Transverse colon (tissue), 4 donors: ENCODE results near the gene TMPRSS9. TPM values are rescaled to one million over a fixed set of nuclear protein-coding genes. Genes with fewer than 3 reads are reported as not detected.
"Not testable (repeated sequence)": the region's sequence is repeated elsewhere in the genome, so short reads cannot be mapped to it uniquely, and the experiment has no call there.

Experiments used
- DNase-seq: peaks from one replicate; pipeline ENCODE4 v3.0.0-alpha.2; 2019
- H3K27ac ChIP-seq, 4 donors: fragments of 200-600 bp; sonication (generic); 2 replicates each; pipeline ENCODE4 v1.5.1; 2016 to 2018; ENCODE audit warnings: inconsistent platforms in 4 of 4
- H3K27me3 ChIP-seq: fragments of 200-600 bp; sonication (generic); 2 replicates; pipeline ENCODE4 v1.5.1; 2017; ENCODE audit warnings: inconsistent platforms
- H3K36me3 ChIP-seq, 4 donors: fragments of 200-600 bp; sonication (generic); 2 replicates each; pipeline ENCODE4 v1.5.1; 2017 to 2019; ENCODE audit warnings: inconsistent platforms in 4 of 4
- H3K4me1 ChIP-seq, 4 donors: fragments of 200-600 bp; sonication (generic); 2 replicates each; pipeline ENCODE4 v1.5.1; 2017 to 2020; ENCODE audit warnings: inconsistent platforms in 4 of 4
- H3K4me3 ChIP-seq, 4 donors: fragments of 200-600 bp; sonication (generic); 1 replicate in 1 of 4; 2 replicates in 3 of 4; pipeline versions ENCODE4 v1.5.1 to v1.6.1; 2017 to 2019; ENCODE audit warnings: inconsistent platforms in 4 of 4
- H3K9me3 ChIP-seq, 2 donors: fragments of 200-600 bp; sonication (generic); 2 replicates each; pipeline ENCODE4 v1.5.1; 2017 to 2019; ENCODE audit warnings: inconsistent platforms in 2 of 2
- CTCF ChIP-seq, 5 experiments: fragments of 200-600 bp in 3 of 5; fragments of 450-650 bp in 2 of 5; sonication (generic) in 3 of 5; IDR thresholded peaks; 1 replicate in 2 of 5; 2 replicates in 3 of 5; pipeline ENCODE4 v1.5.1; 2016 to 2017; ENCODE audit warnings: antibody characterized with exemption in 5 of 5, inconsistent platforms in 3 of 5, mild to moderate bottlenecking in 2 of 5, moderate library complexity in 1 of 5
- EP300 ChIP-seq: sonication (generic); formaldehyde crosslinking; IDR thresholded peaks from one replicate; pipeline ENCODE4 v1.6.1; 2017; ENCODE audit warnings: antibody characterized with exemption, low read depth
- POLR2A ChIP-seq: fragments of 450-650 bp; IDR thresholded peaks from one replicate; pipeline ENCODE4 v1.6.1; 2016; ENCODE audit warnings: antibody characterized with exemption, mild to moderate bottlenecking, moderate library complexity
- POLR2AphosphoS5 ChIP-seq, 3 donors: sonication (generic); formaldehyde crosslinking; IDR thresholded peaks; one replicate each; pipeline ENCODE4 v1.6.1; 2016; ENCODE audit warnings: antibody characterized with exemption in 3 of 3
- WGBS, 2 donors: methylation state at CpG; one replicate each; pipeline ENCODE4 v1.1.5; 2018; ENCODE audit warnings: low coverage in 1 of 2; 5-methylcytosine and 5-hydroxymethylcytosine counted together
- in situ Hi-C, 4 donors: fragments of 200-750 bp; cut with MboI; loops; one replicate each; pipeline versions ENCODE4 v1.15.0 to v1.15.1; 2017; ENCODE audit warnings: low sequenced_read_pairs in 3 of 4, low pct_ligation_motif_present in 1 of 4, low pct_unique_long_range_greater_than_20kb in 1 of 4
- intact Hi-C: fragments of 100-400 bp; cut with DNase I; formaldehyde crosslinking; loops from one replicate; pipeline ENCODE4 v1.15.1; 2023; ENCODE audit warnings: low total_unique reads
- total RNA-seq, 4 donors: library from RNA; depleted of rRNA; stranded (reverse); fragments of >200 nt; gene quantifications; one replicate each; pipeline ENCODE4 v1.1.0, GENCODE V29; 2016

TMPRSS9 gene
- total RNA-seq, 4 donors from 2014 or later: 0.27 TPM; not detected in 3

DNA sequence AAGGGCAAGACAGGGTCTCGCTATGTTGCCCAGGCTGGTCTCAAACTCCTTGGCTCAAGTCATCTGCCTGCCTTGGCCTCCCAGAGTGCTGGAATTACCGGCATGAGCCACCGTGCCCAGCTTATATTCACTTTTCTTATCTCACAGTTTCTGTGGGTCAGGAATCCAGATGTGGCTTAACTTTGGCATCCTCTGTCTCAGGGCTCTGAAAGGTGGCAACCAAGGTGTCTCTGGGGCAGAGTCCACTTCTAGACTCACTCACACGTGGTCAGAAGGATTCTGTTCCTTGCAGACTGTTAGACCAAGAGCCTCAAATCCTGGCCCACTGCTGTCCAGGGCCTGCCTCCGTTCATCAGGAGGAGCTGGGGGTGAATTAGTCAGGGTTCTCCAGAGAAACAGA lies 104.3 kb downstream of the TMPRSS9 start:
- DNase-seq: no peak
- 64 to 67% methylated on average over 3 to 5 of the region's 5 CpGs for WGBS, 2 donors
- peaks cover 3 to 17% (median 15%) of the 10 kb centered on the region in 4 donors for H3K4me1 ChIP-seq
- no peaks in the 10 kb centered on the region for H3K27me3 ChIP-seq
- no peak overlapping the region for H3K4me3 ChIP-seq
- in situ Hi-C loops (loop anchor here in 1 of 4 donors (10.0 kb wide), 1 partner anchor 150 kb away; no protein-coding TSS in a partner anchor), intact Hi-C loops (no loop called here)
- no peaks in the 10 kb centered on the region for H3K36me3 ChIP-seq
- TF ChIP-seq CTCF (IDR thresholded peaks at IDR 0.05): no peak
- TF ChIP-seq POLR2AphosphoS5 (IDR thresholded peaks at IDR 0.05): no peak
- no peak for TF ChIP-seq POLR2A
- no peak overlapping the region for H3K27ac ChIP-seq
- no peaks in the 10 kb centered on the region for H3K9me3 ChIP-seq

- no peaks in the 10 kb centered on the region for H3K4me1 ChIP-seq
- intact Hi-C loops: no loop called here
- TF ChIP-seq POLR2AphosphoS5 (IDR thresholded peaks at IDR 0.05): no peak
- TF ChIP-seq CTCF (IDR thresholded peaks at IDR 0.05): no peak
- no peak for TF ChIP-seq POLR2A
- no peak for TF ChIP-seq EP300
Observed at GRCh38 chr19:2468596-2468995, 108.5 kb downstream of the TMPRSS9 start.

DNA sequence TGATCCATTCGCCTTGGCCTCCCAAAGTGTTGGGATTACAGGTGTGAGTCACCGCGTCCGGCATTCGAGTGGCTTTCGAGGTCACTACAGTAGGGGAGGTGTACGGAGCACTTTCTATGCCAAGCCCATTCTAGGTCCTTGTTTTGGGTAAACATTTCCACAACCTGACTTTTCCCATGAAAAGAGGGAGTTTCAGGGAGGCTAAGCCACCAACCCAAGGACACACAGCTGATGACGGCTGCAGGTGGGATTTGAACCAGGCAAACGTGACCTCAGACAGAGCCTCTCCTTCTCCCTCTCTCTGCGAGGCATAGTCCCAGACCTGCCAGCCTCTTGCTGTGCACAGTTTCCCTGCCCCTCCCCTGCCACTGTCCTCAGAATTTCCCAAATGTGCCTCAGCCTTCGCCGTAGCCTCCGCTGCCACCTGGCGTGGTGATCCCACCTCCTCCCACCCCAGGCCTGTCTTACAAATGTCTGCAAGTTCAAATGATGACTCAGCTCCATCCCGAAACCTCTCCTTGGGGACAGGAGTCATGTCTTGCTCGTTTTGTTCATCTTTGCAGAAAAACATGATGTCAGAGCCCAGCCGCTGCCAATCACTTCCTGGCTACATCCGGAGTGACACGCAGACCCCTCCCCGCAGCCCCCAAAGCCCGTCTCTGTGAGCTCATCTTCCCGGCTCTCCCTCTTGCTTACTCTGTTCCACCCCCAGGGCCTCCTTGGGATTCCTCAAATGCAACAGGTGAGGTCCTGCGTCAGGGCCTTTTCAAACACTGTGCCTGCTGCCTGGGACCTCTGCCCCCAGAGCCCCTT lies 109.2 kb downstream of the TMPRSS9 start:
- no peak overlapping the region for H3K4me3 ChIP-seq
- H3K27me3 ChIP-seq: no peaks in the 10 kb centered on the region
- no peak for TF ChIP-seq POLR2A
- TF ChIP-seq EP300: no peak
- no peak for TF ChIP-seq POLR2AphosphoS5 (IDR thresholded peaks at IDR 0.05)
- no peak for TF ChIP-seq CTCF (IDR thresholded peaks at IDR 0.05)
- H3K4me1 ChIP-seq: peaks cover 0 to 3% (median 1%) of the 10 kb centered on the region in 4 donors
- intact Hi-C loops (no loop called here), in situ Hi-C loops (loop anchor here in 1 of 4 donors (10.0 kb wide), 1 partner anchor 145 kb away; no protein-coding TSS in a partner anchor)
- WGBS, 2 donors: 40 to 61% methylated on average over 7 to 23 of the region's 23 CpGs
- H3K27ac ChIP-seq: no peak overlapping the region
- no peaks in the 10 kb centered on the region for H3K36me3 ChIP-seq
- no peaks in the 10 kb centered on the region for H3K9me3 ChIP-seq
- DNase-seq: no peak

More at GRCh38 chr19:2468596-2468995, 108.5 kb downstream of the TMPRSS9 start:
- WGBS, 2 donors: 70 to 76% methylated on average over 12 of the region's 12 CpGs
- Histone ChIP-seq H3K27me3 (no peaks in the 10 kb centered on the region), H3K4me3 (no peak overlapping the region), H3K9me3 (no peaks in the 10 kb centered on the region), H3K27ac (no peak overlapping the region), H3K36me3 (no peaks in the 10 kb centered on the region)
- in situ Hi-C loops: loop anchor here in 1 of 4 donors (10.0 kb wide), 1 partner anchor 146 kb away; no protein-coding TSS in a partner anchor
- DNase-seq: no peak

DNA sequence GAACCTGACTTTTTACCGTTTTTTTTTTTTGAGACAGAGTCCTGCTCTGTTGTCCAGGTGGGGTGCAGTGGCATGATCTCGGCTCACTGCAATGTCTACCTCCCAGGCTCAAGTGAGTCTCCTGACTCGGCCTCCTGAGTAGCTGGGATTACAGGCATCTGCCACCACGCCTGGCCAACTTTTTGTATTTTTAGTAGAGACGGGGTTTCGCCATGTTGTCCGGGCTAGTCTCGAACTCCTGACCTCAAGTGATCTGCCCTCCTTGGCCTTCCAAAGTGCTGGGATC lies 109.8 kb downstream of the TMPRSS9 start:
- H3K4me1 ChIP-seq, H3K27me3 ChIP-seq, DNase-seq, H3K4me3 ChIP-seq, H3K9me3 ChIP-seq, H3K27ac ChIP-seq, H3K36me3 ChIP-seq: not testable (repeated sequence)
- intact Hi-C loops: loop anchor here (1.0 kb wide), 1 partner anchor 141 kb away; no protein-coding TSS in a partner anchor
- WGBS, 2 donors: 76 to 83% methylated on average over 4 to 8 of the region's 8 CpGs
- in situ Hi-C loops: loop anchor here (5.0 to 10.0 kb wide), 3 partner anchors 142 to 147 kb away; no protein-coding TSS in a partner anchor
